ENCODE data around the gene BACE2.

- TF ChIP-seq, protein P1, sequence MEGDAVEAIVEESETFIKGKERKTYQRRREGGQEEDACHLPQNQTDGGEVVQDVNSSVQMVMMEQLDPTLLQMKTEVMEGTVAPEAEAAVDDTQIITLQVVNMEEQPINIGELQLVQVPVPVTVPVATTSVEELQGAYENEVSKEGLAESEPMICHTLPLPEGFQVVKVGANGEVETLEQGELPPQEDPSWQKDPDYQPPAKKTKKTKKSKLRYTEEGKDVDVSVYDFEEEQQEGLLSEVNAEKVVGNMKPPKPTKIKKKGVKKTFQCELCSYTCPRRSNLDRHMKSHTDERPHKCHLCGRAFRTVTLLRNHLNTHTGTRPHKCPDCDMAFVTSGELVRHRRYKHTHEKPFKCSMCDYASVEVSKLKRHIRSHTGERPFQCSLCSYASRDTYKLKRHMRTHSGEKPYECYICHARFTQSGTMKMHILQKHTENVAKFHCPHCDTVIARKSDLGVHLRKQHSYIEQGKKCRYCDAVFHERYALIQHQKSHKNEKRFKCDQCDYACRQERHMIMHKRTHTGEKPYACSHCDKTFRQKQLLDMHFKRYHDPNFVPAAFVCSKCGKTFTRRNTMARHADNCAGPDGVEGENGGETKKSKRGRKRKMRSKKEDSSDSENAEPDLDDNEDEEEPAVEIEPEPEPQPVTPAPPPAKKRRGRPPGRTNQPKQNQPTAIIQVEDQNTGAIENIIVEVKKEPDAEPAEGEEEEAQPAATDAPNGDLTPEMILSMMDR (IDR thresholded peaks at IDR 0.05) = no peak
- TF ChIP-seq POLR2A (IDR thresholded peaks at IDR 0.05) = no peak
These were observed 139.3 kb downstream of the BACE2 start for GRCh38 chr21:41307219-41307618.
